ENCODE measurements around the gene TSPEAR.

TSPEAR gene

DNA sequence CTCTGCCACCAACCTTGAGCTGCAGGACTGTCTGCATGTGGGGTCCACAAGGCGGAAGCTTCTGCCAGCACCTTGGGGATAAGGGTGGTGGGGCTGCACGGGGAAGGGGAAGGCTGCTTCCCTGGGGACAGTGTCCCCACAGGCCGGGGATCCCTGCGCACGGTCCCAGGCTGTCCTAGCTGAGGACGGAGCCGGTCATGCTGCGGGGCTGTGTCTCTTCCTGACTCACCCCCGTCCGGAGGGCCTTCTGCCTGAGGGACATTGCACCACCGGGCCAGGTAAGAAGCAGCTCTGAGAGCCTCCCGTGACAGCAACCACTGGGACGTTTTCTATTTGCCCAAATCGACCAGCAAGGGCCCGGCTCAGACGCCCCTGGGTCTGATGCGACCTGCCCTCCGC lies 201.3 kb downstream of the TSPEAR start:
- Histone ChIP-seq H3K4me1 (ENCODE audit: insufficient read depth, low read length, severe bottlenecking) (no peaks in the 10 kb centered on the region), H3K4me2 (ENCODE audit: low read length) (no peak overlapping the region), H3K36me3 (ENCODE audit: insufficient read depth, low read length) (no peaks in the 10 kb centered on the region), H3K9ac (ENCODE audit: low read length) (no peak overlapping the region), H3K79me2 (ENCODE audit: insufficient read depth, low read length) (no peaks in the 10 kb centered on the region), H2AFZ (ENCODE audit: low read length) (no peak overlapping the region), H3K4me3 (ENCODE audit: low read depth, low read length, poor library complexity, severe bottlenecking) (no peak overlapping the region), H3K9me3 (ENCODE audit: low read length) (no peaks in the 10 kb centered on the region), H3F3A (ENCODE audit: insufficient read depth, low read length) (no peaks in the 10 kb centered on the region), H3K27ac (ENCODE audit: low read depth, low read length, poor library complexity, severe bottlenecking) (no peak overlapping the region), H3K9me2 (ENCODE audit: low read depth, low read length) (no peaks in the 10 kb centered on the region), H3K27me3 (ENCODE audit: insufficient read depth, low read length) (no peaks in the 10 kb centered on the region; the same call in 1 of the 2 replicates), H4K20me1 (ENCODE audit: insufficient read depth, low read length) (no peaks in the 10 kb centered on the region)
- TF ChIP-seq, protein P1, sequence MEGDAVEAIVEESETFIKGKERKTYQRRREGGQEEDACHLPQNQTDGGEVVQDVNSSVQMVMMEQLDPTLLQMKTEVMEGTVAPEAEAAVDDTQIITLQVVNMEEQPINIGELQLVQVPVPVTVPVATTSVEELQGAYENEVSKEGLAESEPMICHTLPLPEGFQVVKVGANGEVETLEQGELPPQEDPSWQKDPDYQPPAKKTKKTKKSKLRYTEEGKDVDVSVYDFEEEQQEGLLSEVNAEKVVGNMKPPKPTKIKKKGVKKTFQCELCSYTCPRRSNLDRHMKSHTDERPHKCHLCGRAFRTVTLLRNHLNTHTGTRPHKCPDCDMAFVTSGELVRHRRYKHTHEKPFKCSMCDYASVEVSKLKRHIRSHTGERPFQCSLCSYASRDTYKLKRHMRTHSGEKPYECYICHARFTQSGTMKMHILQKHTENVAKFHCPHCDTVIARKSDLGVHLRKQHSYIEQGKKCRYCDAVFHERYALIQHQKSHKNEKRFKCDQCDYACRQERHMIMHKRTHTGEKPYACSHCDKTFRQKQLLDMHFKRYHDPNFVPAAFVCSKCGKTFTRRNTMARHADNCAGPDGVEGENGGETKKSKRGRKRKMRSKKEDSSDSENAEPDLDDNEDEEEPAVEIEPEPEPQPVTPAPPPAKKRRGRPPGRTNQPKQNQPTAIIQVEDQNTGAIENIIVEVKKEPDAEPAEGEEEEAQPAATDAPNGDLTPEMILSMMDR (IDR thresholded peaks at IDR 0.05; ENCODE audit: low read length), result no peak
- TF ChIP-seq EZH2 (IDR thresholded peaks at IDR 0.05; ENCODE audit: borderline replicate concordance, low read length), result no peak

DNA sequence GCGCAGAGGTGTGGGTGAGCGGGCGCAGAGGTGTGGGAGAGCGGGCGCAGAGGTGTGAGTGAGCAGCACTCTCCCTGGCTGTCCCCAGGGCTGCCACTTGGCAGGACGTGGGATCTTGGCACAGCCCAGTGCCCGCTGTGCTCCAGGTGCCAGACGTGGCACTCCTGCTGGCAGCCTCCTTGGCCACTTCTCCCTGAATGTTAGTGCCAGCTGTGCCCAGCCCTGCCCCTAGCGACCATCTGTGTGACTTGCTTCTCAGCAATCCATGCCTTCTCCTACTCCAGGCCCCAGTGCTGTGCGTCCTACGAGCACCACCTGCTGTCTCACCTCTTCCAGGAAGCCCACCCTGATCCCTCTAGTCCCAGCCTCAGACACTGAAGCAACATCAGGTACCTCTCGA lies 201.8 kb downstream of the TSPEAR start:
- H3K4me3 ChIP-seq (ENCODE audit: low read depth, low read length, poor library complexity, severe bottlenecking), result no peak overlapping the region
- H3K27me3 ChIP-seq (ENCODE audit: insufficient read depth, low read length), result no peaks in the 10 kb centered on the region; the same call in 1 of the 2 replicates
- H3K9me3 ChIP-seq (ENCODE audit: low read length), result no peaks in the 10 kb centered on the region
- H3K27ac ChIP-seq (ENCODE audit: low read depth, low read length, poor library complexity, severe bottlenecking), result no peak overlapping the region
- H3K9ac ChIP-seq (ENCODE audit: low read length), result no peak overlapping the region
- no peaks in the 10 kb centered on the region for H3K79me2 ChIP-seq (ENCODE audit: insufficient read depth, low read length)
- no peaks in the 10 kb centered on the region for H3K4me1 ChIP-seq (ENCODE audit: insufficient read depth, low read length, severe bottlenecking)
- H3K4me2 ChIP-seq (ENCODE audit: low read length), result no peak overlapping the region
- H2AFZ ChIP-seq (ENCODE audit: low read length), result no peak overlapping the region
- TF ChIP-seq, protein P1 (IDR thresholded peaks at IDR 0.05; ENCODE audit: low read length), result peak; percentile 20; the same call in 1 of the 2 replicates
- TF ChIP-seq EZH2 (IDR thresholded peaks at IDR 0.05; ENCODE audit: borderline replicate concordance, low read length), result no peak
- no peaks in the 10 kb centered on the region for H3K36me3 ChIP-seq (ENCODE audit: insufficient read depth, low read length)
- H4K20me1 ChIP-seq (ENCODE audit: insufficient read depth, low read length), result no peaks in the 10 kb centered on the region
- H3F3A ChIP-seq (ENCODE audit: insufficient read depth, low read length), result no peaks in the 10 kb centered on the region
- no peaks in the 10 kb centered on the region for H3K9me2 ChIP-seq (ENCODE audit: low read depth, low read length)

DNA sequence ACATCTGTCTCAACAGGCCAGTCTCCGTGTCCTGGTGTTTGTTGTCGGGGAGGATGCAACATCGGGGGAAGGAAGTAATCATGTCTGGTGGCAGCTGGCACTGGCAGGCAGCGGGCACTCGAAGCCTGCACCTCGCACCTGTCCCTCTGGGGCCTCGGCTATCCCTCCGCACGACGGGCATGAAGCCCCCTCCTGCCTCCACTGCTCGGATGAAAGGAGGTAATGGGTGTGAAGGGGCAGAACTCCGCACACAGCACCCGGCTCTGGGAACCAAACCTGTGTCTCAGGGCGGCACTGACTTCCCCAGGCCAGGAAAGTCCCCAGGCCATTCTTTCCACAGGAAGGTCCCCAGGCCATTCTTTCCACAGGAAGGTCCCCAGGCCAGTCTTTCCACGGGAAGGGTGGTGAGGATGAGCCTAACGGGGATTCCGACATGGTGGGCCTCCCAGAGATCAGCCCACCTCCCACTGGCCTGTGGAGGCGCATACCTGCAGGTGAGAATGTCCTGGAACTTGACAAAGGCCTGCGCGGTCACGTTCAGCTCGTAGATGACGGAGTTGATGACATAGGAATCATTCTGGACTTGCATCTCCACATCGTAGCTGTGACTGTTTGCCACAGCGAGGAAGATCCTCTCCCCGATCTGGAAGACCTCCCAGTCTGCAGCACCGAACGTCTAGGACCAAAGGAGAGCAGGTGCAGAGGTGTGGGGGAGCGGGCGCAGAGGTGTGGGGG lies 202.5 kb downstream of the TSPEAR start:
- no peaks in the 10 kb centered on the region for H3F3A ChIP-seq (ENCODE audit: insufficient read depth, low read length)
- no peaks in the 10 kb centered on the region for H3K9me3 ChIP-seq (ENCODE audit: low read length)
- no peaks in the 10 kb centered on the region for H3K9me2 ChIP-seq (ENCODE audit: low read depth, low read length)
- no peak overlapping the region for H3K27ac ChIP-seq (ENCODE audit: low read depth, low read length, poor library complexity, severe bottlenecking)
- TF ChIP-seq EZH2 (IDR thresholded peaks at IDR 0.05; ENCODE audit: borderline replicate concordance, low read length), result no peak
- TF ChIP-seq, protein P1 (IDR thresholded peaks at IDR 0.05; ENCODE audit: low read length), result no peak
- H3K9ac ChIP-seq (ENCODE audit: low read length), result no peak overlapping the region
- H3K36me3 ChIP-seq (ENCODE audit: insufficient read depth, low read length), result no peaks in the 10 kb centered on the region
- H3K4me3 ChIP-seq (ENCODE audit: low read depth, low read length, poor library complexity, severe bottlenecking), result no peak overlapping the region
- H3K27me3 ChIP-seq (ENCODE audit: insufficient read depth, low read length), result no peaks in the 10 kb centered on the region; the same call in 1 of the 2 replicates
- no peaks in the 10 kb centered on the region for H4K20me1 ChIP-seq (ENCODE audit: insufficient read depth, low read length)
- no peak overlapping the region for H3K4me2 ChIP-seq (ENCODE audit: low read length)
- H3K79me2 ChIP-seq (ENCODE audit: insufficient read depth, low read length), result no peaks in the 10 kb centered on the region
- H3K4me1 ChIP-seq (ENCODE audit: insufficient read depth, low read length, severe bottlenecking), result no peaks in the 10 kb centered on the region
- H2AFZ ChIP-seq (ENCODE audit: low read length), result no peak overlapping the region
